ENCODE data around the gene PREB. TPM values are rescaled to one million over a fixed set of nuclear protein-coding genes. Genes with fewer than 3 reads are reported as not detected.

Gene PREB
- total RNA-seq, 4 donors from 2014 or later: 53.2 to 105 (median 71.1) TPM

DNA sequence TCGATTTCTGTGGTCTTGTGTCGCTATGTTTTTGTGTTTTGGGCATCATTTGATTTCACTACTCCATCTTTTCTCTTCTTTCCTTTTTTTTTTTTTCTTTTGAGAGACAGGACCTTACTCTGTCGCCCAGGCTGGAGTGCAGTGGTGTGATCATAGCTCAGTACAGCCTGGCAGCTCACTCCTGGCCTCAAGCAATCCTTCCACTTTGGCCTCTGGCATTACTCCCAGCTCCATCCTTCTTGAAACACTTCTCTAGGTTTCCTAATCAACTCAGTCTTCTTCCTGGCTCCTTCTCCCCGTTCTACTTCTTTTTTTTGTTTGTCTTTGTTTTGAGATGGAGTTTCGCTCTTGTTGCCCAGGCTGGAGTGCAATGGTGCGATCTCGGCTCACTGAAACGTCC, 40.9 kb upstream of the PREB start:
- no peaks in the 10 kb centered on the region for H3K9me3 ChIP-seq
- no peak for DNase-seq
- WGBS, 2 donors (ENCODE audit: low coverage in 1 of 2): 67 to 69% methylated on average over 7 to 8 of the region's 8 CpGs
- peak overlapping the region in 1 of 4 donors; percentile 14 for H3K27ac ChIP-seq
- TF ChIP-seq, protein P1, sequence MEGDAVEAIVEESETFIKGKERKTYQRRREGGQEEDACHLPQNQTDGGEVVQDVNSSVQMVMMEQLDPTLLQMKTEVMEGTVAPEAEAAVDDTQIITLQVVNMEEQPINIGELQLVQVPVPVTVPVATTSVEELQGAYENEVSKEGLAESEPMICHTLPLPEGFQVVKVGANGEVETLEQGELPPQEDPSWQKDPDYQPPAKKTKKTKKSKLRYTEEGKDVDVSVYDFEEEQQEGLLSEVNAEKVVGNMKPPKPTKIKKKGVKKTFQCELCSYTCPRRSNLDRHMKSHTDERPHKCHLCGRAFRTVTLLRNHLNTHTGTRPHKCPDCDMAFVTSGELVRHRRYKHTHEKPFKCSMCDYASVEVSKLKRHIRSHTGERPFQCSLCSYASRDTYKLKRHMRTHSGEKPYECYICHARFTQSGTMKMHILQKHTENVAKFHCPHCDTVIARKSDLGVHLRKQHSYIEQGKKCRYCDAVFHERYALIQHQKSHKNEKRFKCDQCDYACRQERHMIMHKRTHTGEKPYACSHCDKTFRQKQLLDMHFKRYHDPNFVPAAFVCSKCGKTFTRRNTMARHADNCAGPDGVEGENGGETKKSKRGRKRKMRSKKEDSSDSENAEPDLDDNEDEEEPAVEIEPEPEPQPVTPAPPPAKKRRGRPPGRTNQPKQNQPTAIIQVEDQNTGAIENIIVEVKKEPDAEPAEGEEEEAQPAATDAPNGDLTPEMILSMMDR (IDR thresholded peaks at IDR 0.05): no peak
- TF ChIP-seq EP300 (IDR thresholded peaks at IDR 0.05; ENCODE audit: low read depth): no peak
- TF ChIP-seq POLR2A (IDR thresholded peaks at IDR 0.05): no peak
- no peak for TF ChIP-seq POLR2AphosphoS5 (IDR thresholded peaks at IDR 0.05)
- H3K4me1 ChIP-seq: peaks cover 0 to 9% (median 2%) of the 10 kb centered on the region in 4 donors
- intact Hi-C loops (cut with DNase I; ENCODE audit: low total_unique reads): no loop called here
- H3K36me3 ChIP-seq: no peaks in the 10 kb centered on the region
- in situ Hi-C loops (cut with MboI; ENCODE audit: low pct_ligation_motif_present in 1 of 4, low pct_unique_long_range_greater_than_20kb in 1 of 4, low sequenced_read_pairs in 3 of 4): no loop called here
- H3K27me3 ChIP-seq: peaks cover 21% of the 10 kb centered on the region
- no peak overlapping the region for H3K4me3 ChIP-seq

DNA sequence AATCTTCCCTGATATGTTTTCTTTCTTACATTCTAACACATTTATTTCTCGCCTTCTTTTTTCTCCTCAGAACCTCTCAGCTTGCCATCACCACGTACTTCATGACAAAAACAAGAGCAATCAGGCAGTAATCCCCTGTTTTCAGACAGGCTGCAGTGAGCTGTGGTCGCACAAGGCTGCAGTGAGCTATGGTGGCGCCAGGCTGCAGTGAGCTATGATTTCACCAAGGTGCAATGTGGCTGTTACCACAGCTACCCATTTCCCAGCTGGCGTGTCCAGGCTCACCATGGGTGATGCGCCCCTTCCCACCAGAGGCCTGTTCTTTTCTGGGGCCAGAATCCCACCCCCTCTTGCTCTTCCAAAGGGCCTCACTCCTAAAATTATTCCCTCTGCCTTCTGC, 40.2 kb upstream of the PREB start:
- no peak for DNase-seq
- in situ Hi-C loops (cut with MboI; ENCODE audit: low pct_ligation_motif_present in 1 of 4, low pct_unique_long_range_greater_than_20kb in 1 of 4, low sequenced_read_pairs in 3 of 4) (no loop called here), intact Hi-C loops (cut with DNase I; ENCODE audit: low total_unique reads) (loop anchor here (5.0 kb wide), 1 partner anchor 133 kb away; the partner anchor contains the start of gene UCN)
- Histone ChIP-seq H3K9me3 (no peaks in the 10 kb centered on the region), H3K4me3 (no peak overlapping the region), H3K27ac (no peak overlapping the region), H3K36me3 (no peaks in the 10 kb centered on the region), H3K4me1 (peaks cover 0 to 15% (median 8%) of the 10 kb centered on the region in 4 donors), H3K27me3 (peaks cover 17% of the 10 kb centered on the region)
- TF ChIP-seq, protein P1 (IDR thresholded peaks at IDR 0.05): no peak
- TF ChIP-seq POLR2A (IDR thresholded peaks at IDR 0.05): no peak
- no peak for TF ChIP-seq EP300 (IDR thresholded peaks at IDR 0.05; ENCODE audit: low read depth)
- TF ChIP-seq POLR2AphosphoS5 (IDR thresholded peaks at IDR 0.05): no peak
- 65 to 67% methylated on average over 1 to 6 of the region's 6 CpGs for WGBS, 2 donors (ENCODE audit: low coverage in 1 of 2)

DNA sequence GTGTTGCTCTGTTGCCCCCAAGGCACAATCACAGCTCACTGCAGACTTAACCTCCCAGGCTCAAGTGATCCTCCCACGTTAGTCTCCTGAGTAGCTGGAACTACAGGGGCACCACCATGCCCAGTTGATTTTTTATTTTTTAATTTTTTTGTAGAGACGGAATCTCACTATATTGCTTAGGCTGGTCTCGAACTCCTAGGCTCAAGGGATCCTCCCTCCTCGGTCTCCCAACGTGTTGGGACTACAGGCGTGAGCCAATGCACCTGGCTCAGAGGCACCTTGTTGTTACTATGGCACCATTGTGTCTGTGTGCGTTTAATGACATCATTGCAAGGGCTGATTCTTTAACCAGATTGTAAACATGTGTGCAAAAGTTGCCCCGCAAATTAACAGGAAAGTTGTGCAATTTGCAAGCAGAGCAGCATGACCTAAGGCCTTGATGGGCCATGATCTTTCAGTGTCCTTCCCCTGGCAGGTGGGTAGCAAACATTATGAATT, 37.0 kb upstream of the PREB start:
- H3K36me3 ChIP-seq: no peaks in the 10 kb centered on the region
- intact Hi-C loops (cut with DNase I; ENCODE audit: low total_unique reads): loop anchor here (5.0 kb wide), 1 partner anchor 136 kb away; the partner anchor contains the start of gene UCN
- no peak overlapping the region for H3K4me3 ChIP-seq
- TF ChIP-seq EP300 (IDR thresholded peaks at IDR 0.05; ENCODE audit: low read depth) (no peak), POLR2A (IDR thresholded peaks at IDR 0.05) (no peak), POLR2AphosphoS5 (IDR thresholded peaks at IDR 0.05) (no peak)
- TF ChIP-seq, protein P1 (IDR thresholded peaks at IDR 0.05): no peak
- H3K27ac ChIP-seq: no peak overlapping the region
- no peaks in the 10 kb centered on the region for H3K27me3 ChIP-seq
- no peak for DNase-seq
- H3K4me1 ChIP-seq: peaks cover 0 to 15% (median 8%) of the 10 kb centered on the region in 4 donors
- WGBS, 2 donors (ENCODE audit: low coverage in 1 of 2): 51% methylated on average over 8 of the region's 8 CpGs; no CpG with 5 or more reads in 1 of the 2 donors
- H3K9me3 ChIP-seq: no peaks in the 10 kb centered on the region
- in situ Hi-C loops (cut with MboI; ENCODE audit: low pct_ligation_motif_present in 1 of 4, low pct_unique_long_range_greater_than_20kb in 1 of 4, low sequenced_read_pairs in 3 of 4): no loop called here

DNA sequence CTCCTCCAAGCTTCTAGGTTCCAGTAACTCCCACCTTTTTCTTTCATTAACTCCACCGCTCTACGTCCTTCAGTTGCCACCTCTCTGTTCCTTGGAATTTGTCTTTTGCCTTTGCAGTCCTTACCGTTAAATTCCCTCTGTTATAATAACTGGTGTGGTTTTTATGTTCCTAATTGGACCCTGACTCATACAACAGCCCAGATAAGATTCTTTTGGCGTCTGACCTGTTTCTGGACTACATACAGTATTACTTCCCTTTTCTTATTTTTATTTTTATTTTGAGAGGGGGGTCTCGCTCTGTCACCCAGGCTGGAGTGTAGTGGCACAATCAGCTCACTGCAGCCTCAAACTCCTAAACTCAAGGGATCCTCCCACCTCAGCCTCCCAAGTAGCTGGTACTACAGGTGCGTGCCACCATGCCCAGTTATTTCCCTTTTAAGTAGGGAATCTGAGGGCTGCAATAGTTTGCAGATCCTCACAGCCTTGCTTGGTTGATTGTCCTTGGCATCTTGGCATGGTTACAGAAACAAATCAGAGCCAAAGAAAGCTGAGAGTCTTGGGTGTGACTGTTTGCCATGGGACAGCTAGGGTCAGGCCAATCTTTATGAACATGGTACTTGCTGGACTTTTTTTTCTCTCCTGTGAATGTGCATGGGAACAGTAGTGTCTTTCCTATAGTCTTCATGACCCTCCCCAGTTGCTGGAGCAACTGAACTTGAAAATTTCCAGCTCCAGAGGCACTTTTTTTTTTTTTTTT, 36.3 kb upstream of the PREB start:
- Histone ChIP-seq H3K9me3 (no peaks in the 10 kb centered on the region), H3K27ac (no peak overlapping the region), H3K27me3 (no peaks in the 10 kb centered on the region), H3K4me3 (no peak overlapping the region), H3K36me3 (no peaks in the 10 kb centered on the region), H3K4me1 (peaks cover 0 to 15% (median 8%) of the 10 kb centered on the region in 4 donors)
- TF ChIP-seq EP300 (IDR thresholded peaks at IDR 0.05; ENCODE audit: low read depth): no peak
- 49 to 53% methylated on average over 5 to 6 of the region's 6 CpGs for WGBS, 2 donors (ENCODE audit: low coverage in 1 of 2)
- DNase-seq: no peak
- intact Hi-C loops (cut with DNase I; ENCODE audit: low total_unique reads): loop anchor here (5.0 kb wide), 1 partner anchor 137 kb away; the partner anchor contains the start of gene UCN
- in situ Hi-C loops (cut with MboI; ENCODE audit: low pct_ligation_motif_present in 1 of 4, low pct_unique_long_range_greater_than_20kb in 1 of 4, low sequenced_read_pairs in 3 of 4): no loop called here
